Fibroblast of lung (primary cell): Measurements from ENCODE around the gene SRGAP2C. TPM values are rescaled to one million over a fixed set of nuclear protein-coding genes. Genes with fewer than 3 reads are reported as not detected.
"Not testable (repeated sequence)": the region's sequence is repeated elsewhere in the genome, so short reads cannot be mapped to it uniquely, and the experiment has no call there.

Experiments used
- DNase-seq, 2 donors: peaks; one replicate each; pipeline versions ENCODE4 v3.0.0 to v3.0.0-alpha.2; 2010; ENCODE audit warnings: low read depth in 2 of 2
- H2AFZ ChIP-seq: 2 replicates; pipeline ENCODE4 v1.5.1; 2012; ENCODE audit warnings: low read length, control low read depth, inconsistent platforms
- H3K27ac ChIP-seq: 2 replicates; pipeline ENCODE4 v1.5.1; 2011; ENCODE audit warnings: low read length, control low read depth; ENCODE audit not compliant: insufficient read depth
- H3K27me3 ChIP-seq: 2 replicates; pipeline ENCODE4 v1.5.1; 2011; ENCODE audit warnings: mild to moderate bottlenecking, low read length; ENCODE audit not compliant: control insufficient read depth, insufficient read depth
- H3K36me3 ChIP-seq: 2 replicates; pipeline ENCODE4 v1.5.1; 2011; ENCODE audit warnings: low read length; ENCODE audit not compliant: control insufficient read depth, insufficient read depth
- H3K4me1 ChIP-seq: 2 replicates; pipeline ENCODE4 v1.5.1; 2011; ENCODE audit warnings: low read length; ENCODE audit not compliant: control insufficient read depth, insufficient read depth; ENCODE audit errors: extremely low read depth
- H3K4me2 ChIP-seq: 2 replicates; pipeline ENCODE4 v1.5.1; 2011; ENCODE audit warnings: low read length, control low read depth; ENCODE audit not compliant: insufficient read depth; ENCODE audit errors: extremely low read depth
- H3K4me3 ChIP-seq, 4 experiments: fragments of 200-600 bp in 1 of 4; sonication (generic) in 1 of 4; replicated peaks in 1 of 4; 2 replicates each; pipeline ENCODE4 v1.5.1; 2011 to 2016; ENCODE audit warnings: low read length in 4 of 4, low read depth in 3 of 4, mild to moderate bottlenecking in 3 of 4, control low read depth in 2 of 4, inconsistent platforms in 1 of 4, mixed read lengths in 1 of 4; ENCODE audit not compliant: insufficient read depth in 1 of 4; ENCODE audit errors: control extremely low read depth in 1 of 4
- H3K79me2 ChIP-seq: 2 replicates; pipeline ENCODE4 v1.5.1; 2012; ENCODE audit warnings: mild to moderate bottlenecking, low read length, inconsistent platforms; ENCODE audit not compliant: control insufficient read depth, insufficient read depth
- H3K9ac ChIP-seq: 2 replicates; pipeline ENCODE4 v1.5.1; 2011; ENCODE audit warnings: mild to moderate bottlenecking, low read length, control low read depth; ENCODE audit not compliant: insufficient read depth
- H3K9me3 ChIP-seq: 2 replicates; pipeline ENCODE4 v1.5.1; 2012; ENCODE audit warnings: low read depth, low read length; ENCODE audit not compliant: control insufficient read depth, insufficient read depth
- H4K20me1 ChIP-seq: 2 replicates; pipeline ENCODE4 v1.5.1; 2011; ENCODE audit warnings: low read length; ENCODE audit not compliant: control insufficient read depth, insufficient read depth; ENCODE audit errors: extremely low read depth
- polyA plus RNA-seq, 2 donors: library from polyadenylated mRNA; depleted of rRNA in 1 of 2; stranded (reverse) in 1 of 2; unstranded in 1 of 2; fragments of >200 nt; gene quantifications; 2 replicates each; pipeline ENCODE4 v1.2.1, GENCODE V29; 2011 to 2012; ENCODE audit warnings: missing spikeins in 1 of 2
- total RNA-seq: library from RNA; depleted of rRNA; stranded (reverse); fragments of >200 nt; gene quantifications from 2 replicates; pipeline ENCODE4 v1.2.1, GENCODE V29; 2014

The SRGAP2C gene
- total and polyA plus RNA-seq, 2 donors (not counting 1 experiment from before 2014, with no cell fraction given): 8.2 to 36.5 TPM

DNA sequence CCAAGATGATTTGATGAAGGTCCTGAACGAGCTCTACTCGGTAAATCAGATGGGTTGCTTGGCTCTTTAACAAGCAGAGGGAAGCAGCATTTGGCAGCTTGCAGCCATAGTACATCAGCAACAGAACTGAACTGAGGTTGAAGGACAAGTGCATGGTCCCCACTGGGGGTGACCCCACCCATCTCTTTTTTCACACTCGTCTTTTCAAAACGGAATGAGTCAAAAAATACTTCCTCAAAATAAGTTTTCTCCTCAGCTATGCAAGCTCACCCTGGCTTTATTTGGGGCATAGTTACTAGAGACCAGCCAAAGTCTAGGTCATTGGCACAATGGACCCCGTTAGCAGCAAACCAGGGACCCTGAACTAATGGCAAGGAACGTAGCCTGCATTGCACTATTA is 180.5 kb downstream of the SRGAP2C start:
- DNase-seq, H3K79me2 ChIP-seq, H3K27ac ChIP-seq, H3K36me3 ChIP-seq, H4K20me1 ChIP-seq, H3K4me2 ChIP-seq, H3K4me3 ChIP-seq, H2AFZ ChIP-seq, H3K9ac ChIP-seq, H3K9me3 ChIP-seq, H3K4me1 ChIP-seq, H3K27me3 ChIP-seq: not testable (repeated sequence)

GRCh38 chr1:121365723-121366122 is 180.9 kb downstream of the SRGAP2C start:
- H3K27me3 ChIP-seq, H3K4me3 ChIP-seq, H3K36me3 ChIP-seq, H2AFZ ChIP-seq, H4K20me1 ChIP-seq, H3K79me2 ChIP-seq, H3K9me3 ChIP-seq, H3K4me2 ChIP-seq, H3K4me1 ChIP-seq, H3K9ac ChIP-seq, DNase-seq, H3K27ac ChIP-seq: not testable (repeated sequence)

DNA sequence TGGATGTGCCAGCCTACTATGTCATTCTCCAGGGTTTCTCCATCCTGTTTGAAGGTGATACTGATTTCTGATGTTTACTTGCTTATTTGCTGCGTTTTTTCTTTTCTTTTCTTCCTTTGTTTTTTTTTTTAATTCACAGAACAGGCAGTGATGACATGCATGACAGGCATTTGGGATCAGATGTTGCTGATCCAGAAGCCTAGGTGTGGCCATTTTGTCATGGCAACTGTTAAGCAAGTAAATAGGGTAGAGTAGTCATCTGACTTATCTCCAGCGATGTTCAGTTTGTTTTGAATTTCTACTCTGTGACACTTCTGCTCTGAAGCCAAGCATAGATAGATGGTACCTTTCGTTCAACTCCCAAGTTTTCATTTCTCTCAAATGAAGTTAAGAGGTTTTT is 181.4 kb downstream of the SRGAP2C start:
- H3K27ac ChIP-seq, H4K20me1 ChIP-seq, H2AFZ ChIP-seq, H3K9me3 ChIP-seq, H3K9ac ChIP-seq, H3K36me3 ChIP-seq, H3K4me2 ChIP-seq, DNase-seq, H3K4me1 ChIP-seq, H3K27me3 ChIP-seq, H3K79me2 ChIP-seq, H3K4me3 ChIP-seq: not testable (repeated sequence)

DNA sequence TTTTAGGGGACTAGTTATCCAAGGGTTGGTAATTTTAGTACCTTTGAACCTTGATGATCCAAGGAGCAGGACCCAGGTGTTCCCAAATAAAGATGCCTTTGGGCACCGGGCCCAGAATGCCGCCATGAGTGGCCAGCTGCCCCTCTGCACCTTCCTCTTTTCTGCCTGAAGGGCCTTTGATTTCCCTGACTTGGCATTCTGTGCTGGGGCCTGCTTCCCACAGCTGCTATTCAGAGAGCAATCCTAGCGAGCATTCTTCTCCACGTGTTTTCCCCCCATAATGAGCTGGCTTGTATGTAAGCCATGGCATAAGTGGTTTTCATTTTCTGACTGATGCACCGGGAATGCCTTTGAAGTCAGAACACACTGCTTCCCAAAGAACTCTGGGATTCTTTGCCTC is 184.1 kb downstream of the SRGAP2C start:
- not testable (repeated sequence) for H3K27ac ChIP-seq, H3K4me1 ChIP-seq, H3K4me2 ChIP-seq, H3K27me3 ChIP-seq, H3K4me3 ChIP-seq, H4K20me1 ChIP-seq, DNase-seq, H3K79me2 ChIP-seq, H3K9ac ChIP-seq, H2AFZ ChIP-seq, H3K36me3 ChIP-seq, H3K9me3 ChIP-seq

DNA sequence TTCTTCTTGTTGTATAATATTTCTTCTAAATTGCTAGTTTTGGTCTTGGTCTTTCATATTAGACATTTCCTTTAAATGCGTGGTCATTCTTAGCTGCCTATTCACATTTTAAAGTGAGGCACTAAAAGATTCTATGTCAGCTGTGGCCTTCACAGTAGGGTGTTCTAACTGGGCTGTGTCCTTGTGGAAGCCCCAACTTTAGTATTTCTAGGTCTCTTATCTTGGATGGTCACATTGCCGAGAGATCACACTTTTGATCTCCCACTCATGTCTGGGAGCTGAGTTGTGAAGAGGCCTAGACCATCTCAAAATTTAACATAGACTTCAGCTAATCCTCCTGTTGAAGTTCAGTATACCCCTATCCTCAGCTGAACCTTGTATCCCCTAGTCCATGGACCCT is 185.2 kb downstream of the SRGAP2C start:
- H4K20me1 ChIP-seq, H3K4me3 ChIP-seq, H3K9ac ChIP-seq, H2AFZ ChIP-seq, H3K79me2 ChIP-seq, H3K27me3 ChIP-seq, H3K4me1 ChIP-seq, H3K27ac ChIP-seq, DNase-seq, H3K36me3 ChIP-seq, H3K9me3 ChIP-seq, H3K4me2 ChIP-seq: not testable (repeated sequence)

DNA sequence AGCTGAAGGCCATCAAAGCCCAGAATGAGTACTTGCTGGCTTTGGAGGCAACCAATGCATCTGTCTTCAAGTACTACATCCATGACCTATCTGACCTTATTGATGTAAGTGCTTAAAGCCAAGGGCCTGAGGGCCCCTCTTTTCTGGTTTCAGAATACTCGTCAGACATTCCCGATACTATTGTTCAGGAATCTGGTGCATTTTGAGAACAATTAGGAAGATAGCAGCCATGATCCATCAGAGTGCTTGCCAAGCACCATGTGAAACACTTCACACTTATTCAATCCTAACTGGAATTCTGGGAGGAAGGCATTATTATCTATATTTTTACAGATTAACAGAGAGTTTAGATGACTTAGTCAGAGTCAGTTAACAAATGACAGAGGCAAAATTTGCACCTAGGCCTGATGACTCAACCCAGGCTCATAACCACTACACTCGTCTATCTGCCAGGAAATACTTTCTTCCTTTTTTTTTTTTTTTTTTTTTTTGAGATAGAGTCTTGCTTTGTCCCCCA is 190.1 kb downstream of the SRGAP2C start:
- H3K36me3 ChIP-seq, H4K20me1 ChIP-seq, H3K27ac ChIP-seq, H3K4me3 ChIP-seq, H2AFZ ChIP-seq, H3K4me2 ChIP-seq, H3K27me3 ChIP-seq, H3K9ac ChIP-seq, H3K79me2 ChIP-seq, H3K4me1 ChIP-seq, H3K9me3 ChIP-seq: not testable (repeated sequence)
- peak in 1 of 2 donors; percentile 82 for DNase-seq

GRCh38 chr1:121376986-121377385 is 192.2 kb downstream of the SRGAP2C start:
- DNase-seq, H3K4me2 ChIP-seq, H3K36me3 ChIP-seq, H2AFZ ChIP-seq, H4K20me1 ChIP-seq, H3K9ac ChIP-seq, H3K4me3 ChIP-seq, H3K79me2 ChIP-seq, H3K9me3 ChIP-seq, H3K27ac ChIP-seq, H3K4me1 ChIP-seq, H3K27me3 ChIP-seq: not testable (repeated sequence)
